Ovary (tissue), 9 donors: ENCODE measurements around the gene MMP24OS. TPM values are rescaled to one million over a fixed set of nuclear protein-coding genes. Genes with fewer than 3 reads are reported as not detected.

Experiments
- DNase-seq, 5 donors: peaks; one replicate each; pipeline ENCODE4 v3.0.0-alpha.2; 2019 to 2020
- H3K27ac ChIP-seq, 2 donors: fragments of 200-600 bp; one replicate each; pipeline versions ENCODE4 v1.5.1 to v1.8.0; 2019 to 2022
- H3K27me3 ChIP-seq: fragments of 200-600 bp; one replicate; pipeline ENCODE4 v1.8.0; 2022
- H3K36me3 ChIP-seq: fragments of 200-600 bp; sonication (generic); one replicate; pipeline ENCODE4 v1.5.1; 2019
- H3K4me1 ChIP-seq: one replicate; pipeline ENCODE4 v1.8.1; 2013; ENCODE audit warnings: mild to moderate bottlenecking, moderate library complexity; ENCODE audit not compliant: insufficient read depth
- H3K4me3 ChIP-seq: fragments of 200-600 bp; sonication (generic); one replicate; pipeline ENCODE4 v1.5.1; 2017
- H3K9me3 ChIP-seq, 2 donors: fragments of 200-600 bp in 1 of 2; sonication (generic) in 1 of 2; one replicate each; pipeline versions ENCODE4 v1.5.1 to v1.8.1; 2013 to 2019; ENCODE audit warnings: mild to moderate bottlenecking in 1 of 2, moderate library complexity in 1 of 2
- CTCF ChIP-seq, 3 donors: fragments of 450-650 bp in 2 of 3; fragments of 200-600 bp in 1 of 3; IDR thresholded peaks; one replicate each; pipeline versions ENCODE4 v1.5.1 to v1.8.0; 2016 to 2022; ENCODE audit warnings: antibody characterized with exemption in 3 of 3, mild to moderate bottlenecking in 1 of 3
- EP300 ChIP-seq: sonication (generic); formaldehyde crosslinking; IDR thresholded peaks from one replicate; pipeline ENCODE4 v1.6.1; 2017; ENCODE audit warnings: antibody characterized with exemption
- POLR2A ChIP-seq: fragments of 450-650 bp; IDR thresholded peaks from one replicate; pipeline ENCODE4 v1.6.1; 2017; ENCODE audit warnings: antibody characterized with exemption, mild to moderate bottlenecking, moderate library complexity
- WGBS, 3 donors: extraction: QIAGEN DNeasy Blood & Tissue Kit in 1 of 3; methylation state at CpG; one replicate each; pipeline versions ENCODE4 v1.1.5 to v1.1.7; 2013 to 2017; 5-methylcytosine and 5-hydroxymethylcytosine counted together
- intact Hi-C, 4 donors: fragments of 100-400 bp; cut with DNase I; formaldehyde crosslinking; loops; one replicate each; pipeline versions ENCODE4 v1.11.0 to v1.15.1; 2022 to 2023
- polyA plus RNA-seq, 2 donors: library from polyadenylated mRNA; stranded (reverse); fragments of 200-250 nt in 1 of 2; fragments of 350-450 nt in 1 of 2; fragmentation: Illumina TruSeq in 1 of 2; extraction: RNeasy Lipid Tissue Mini Kit (QIAGEN cat#74804) in 1 of 2; gene quantifications; one replicate each; pipeline ENCODE4 v1.2.3, GENCODE V29; 2013 to 2014
- total RNA-seq, 7 donors: library from RNA; depleted of rRNA in 2 of 7; stranded (reverse); fragments of >200 nt in 2 of 7; fragmentation: NEBNext Ultra II Directional in 3 of 7; extraction: Animal tissue kit (Norgen Biotek cat#: 25700) in 3 of 7; gene quantifications; one replicate each; pipeline versions ENCODE4 v1.1.0 to v1.2.4, GENCODE V29; 2016 to 2023
- donor health status: DM: no; HTN: no; CAD: no; lungs with moderate emphysema.
- donor health status: DM: no; HTN: no; CAD: no.
- donor health status: Bipolar disorder and iron deficiency.
- donor health status: DM: yes; HTN: yes; CAD: no.
- donor health status: DM: no; HTN: no; CAD: no.
- donor health status: DM: yes; HTN: yes; CAD: no.

Gene MMP24OS
- total and polyA plus RNA-seq, 9 donors: 20.5 to 77.7 (median 57.8) TPM

GRCh38 chr20:35294293-35294685, 16.4 kb upstream of the MMP24OS start:
- Histone ChIP-seq H3K36me3 (no peaks in the 10 kb centered on the region), H3K27me3 (no peaks in the 10 kb centered on the region), H3K9me3 (no peaks in the 10 kb centered on the region), H3K4me3 (no peak overlapping the region), H3K27ac (no peak overlapping the region), H3K4me1 (peaks cover 2% of the 10 kb centered on the region)
- 19 to 26% (median 21%) methylated on average over 5 of the region's 5 CpGs for WGBS, 3 donors
- DNase-seq: no peak
- TF ChIP-seq EP300 (no peak), POLR2A (no peak), CTCF (IDR thresholded peaks at IDR 0.05) (no peak)
- intact Hi-C loops: no loop called here

- TF ChIP-seq CTCF (IDR thresholded peaks at IDR 0.05): no peak
- no peak for TF ChIP-seq EP300
- no peak for TF ChIP-seq POLR2A
- DNase-seq: no peak
- 82 to 84% (median 83%) methylated on average over 19 of the region's 19 CpGs for WGBS, 3 donors
Observed at GRCh38 chr20:35293303-35294292, 15.7 kb upstream of the MMP24OS start.

GRCh38 chr20:35292504-35293285, 14.8 kb upstream of the MMP24OS start:
- no peak for TF ChIP-seq POLR2A
- no peak for TF ChIP-seq EP300
- no peak for TF ChIP-seq CTCF (IDR thresholded peaks at IDR 0.05)
- no peaks in the 10 kb centered on the region for H3K4me1 ChIP-seq
- 44 to 58% (median 48%) methylated on average over 23 of the region's 23 CpGs for WGBS, 3 donors
- H3K27ac ChIP-seq: no peak overlapping the region
- no peak for DNase-seq
- H3K9me3 ChIP-seq: no peaks in the 10 kb centered on the region
- H3K27me3 ChIP-seq: no peaks in the 10 kb centered on the region
- no peaks in the 10 kb centered on the region for H3K36me3 ChIP-seq
- no peak overlapping the region for H3K4me3 ChIP-seq
- intact Hi-C loops: no loop called here

More at GRCh38 chr20:35293303-35294292, 15.7 kb upstream of the MMP24OS start:
- Histone ChIP-seq H3K4me1 (peaks cover 2% of the 10 kb centered on the region), H3K9me3 (no peaks in the 10 kb centered on the region), H3K36me3 (no peaks in the 10 kb centered on the region), H3K27ac (no peak overlapping the region), H3K4me3 (no peak overlapping the region), H3K27me3 (no peaks in the 10 kb centered on the region)
- intact Hi-C loops: no loop called here

GRCh38 chr20:35291654-35292503, 14.0 kb upstream of the MMP24OS start, which contains the start of gene FAM83C:
Gene FAM83C (minus strand): TSS chr20:35292425. CDS start chr20:35292304, 121 bp downstream.
- Histone ChIP-seq H3K4me3 (no peak within 1 kb of the TSS), H3K27ac (no peak within 1 kb of the TSS), H3K4me1 (no peaks in the 10 kb centered on the region), H3K36me3 (no peaks in the 10 kb centered on the region), H3K9me3 (no peaks in the 10 kb centered on the region), H3K27me3 (no peaks in the 10 kb centered on the region)
- DNase-seq: no peak
- no peak for TF ChIP-seq CTCF (IDR thresholded peaks at IDR 0.05)
- no peak for TF ChIP-seq EP300
- no peak for TF ChIP-seq POLR2A
- WGBS, 3 donors: 77 to 81% (median 80%) methylated on average over 40 of the region's 40 CpGs
- intact Hi-C loops: no loop called here
